Activated CD4-positive, alpha-beta T cell treated with anti-CD3 and anti-CD28 coated beads for 36 hours (primary cell): ENCODE measurements around the gene XPO1. TPM values are rescaled to one million over a fixed set of nuclear protein-coding genes. Genes with fewer than 3 reads are reported as not detected.
"Not testable (repeated sequence)": the region's sequence is repeated elsewhere in the genome, so short reads cannot be mapped to it uniquely, and the experiment has no call there.

Experiments used
- ATAC-seq: fragments of 200-7000 bp; cut with Tn5 transposase; one replicate; pipeline ENCODE4 v1.10.0; 2021; ENCODE audit warnings: mild to moderate bottlenecking, moderate library complexity
- CTCF ChIA-PET: fragments of 350-600 bp; sonication (Branson Sonifier 250); formaldehyde crosslinking; loops from one replicate; lab custom pipeline; 2021; ENCODE audit warnings: antibody characterized with exemption; lab: Charles Lee
- POLR2A ChIA-PET: fragments of 350-600 bp; sonication (Branson Sonifier 250); formaldehyde crosslinking; loops from one replicate; lab custom pipeline; 2021; ENCODE audit warnings: antibody characterized with exemption, inconsistent platforms; lab: Charles Lee
- DNase-seq: peaks from one replicate; pipeline ENCODE4 v3.0.0-alpha.2; 2020
- H3K27ac Mint-ChIP-seq: one replicate; pipeline ENCODE4 v1.8.0; 2021; ENCODE audit warnings: mixed read lengths
- H3K27me3 Mint-ChIP-seq: one replicate; pipeline ENCODE4 v1.8.0; 2021; ENCODE audit warnings: mixed read lengths
- H3K36me3 Mint-ChIP-seq: one replicate; pipeline ENCODE4 v1.8.0; 2021; ENCODE audit warnings: low read depth, mixed read lengths
- H3K4me1 Mint-ChIP-seq: one replicate; pipeline ENCODE4 v1.8.0; 2021; ENCODE audit warnings: mixed read lengths
- H3K4me3 Mint-ChIP-seq: one replicate; pipeline ENCODE4 v1.8.0; 2021; ENCODE audit warnings: mild to moderate bottlenecking, moderate library complexity, mixed read lengths
- H3K9me3 Mint-ChIP-seq: one replicate; pipeline ENCODE4 v1.8.0; 2021; ENCODE audit warnings: low read depth, mixed read lengths
- intact Hi-C, 2 experiments: fragments of 100-400 bp; cut with DNase I in 1 of 2; cut with micrococcal nuclease in 1 of 2; formaldehyde crosslinking; loops; one replicate each; pipeline versions ENCODE4 v1.14.2 to v1.15.1; 2022 to 2024; cut with DNase I, micrococcal nuclease
- total RNA-seq, 2 experiments: library from RNA; stranded (reverse); gene quantifications; one replicate each; pipeline ENCODE4 v1.2.3, GENCODE V29; 2021

Gene XPO1
- total RNA-seq, 2 experiments from 2014 or later, result 187 to 214 TPM

DNA sequence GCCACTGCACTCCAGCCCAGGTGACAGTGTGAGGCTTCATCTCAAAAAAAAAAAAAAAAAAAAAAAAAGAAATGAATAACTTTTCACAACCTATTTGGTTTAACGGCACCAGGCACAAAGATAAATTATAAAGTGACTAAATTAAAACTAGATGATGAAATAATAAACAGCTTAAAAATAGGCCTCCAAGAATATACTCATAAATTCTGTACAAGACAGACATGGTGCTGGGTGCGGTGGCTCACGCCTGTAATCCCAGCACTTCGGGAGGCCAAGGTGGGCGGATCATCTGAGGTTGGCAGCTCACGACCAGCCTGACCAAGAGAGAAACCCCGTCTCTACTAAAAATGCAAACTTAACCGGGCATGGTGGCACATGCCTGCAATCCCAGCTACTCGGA lies 87.0 kb downstream of the XPO1 start:
- Mint-ChIP-seq H3K4me1 (peaks cover 30% of the 10 kb centered on the region), H3K36me3 (peaks cover 30% of the 10 kb centered on the region), H3K27ac (no peak overlapping the region), H3K27me3 (no peaks in the 10 kb centered on the region), H3K9me3 (no peaks in the 10 kb centered on the region), H3K4me3 (no peak overlapping the region)
- no peak for ATAC-seq
- intact Hi-C loops, result no loop called here
- ChIA-PET CTCF (interaction anchor here (0.6 to 1.0 kb wide), 2 partner anchors 15 to 206 kb away, joined by 3 read pairs; no protein-coding TSS in a partner anchor), POLR2A (no interaction called here)
- no peak for DNase-seq

DNA sequence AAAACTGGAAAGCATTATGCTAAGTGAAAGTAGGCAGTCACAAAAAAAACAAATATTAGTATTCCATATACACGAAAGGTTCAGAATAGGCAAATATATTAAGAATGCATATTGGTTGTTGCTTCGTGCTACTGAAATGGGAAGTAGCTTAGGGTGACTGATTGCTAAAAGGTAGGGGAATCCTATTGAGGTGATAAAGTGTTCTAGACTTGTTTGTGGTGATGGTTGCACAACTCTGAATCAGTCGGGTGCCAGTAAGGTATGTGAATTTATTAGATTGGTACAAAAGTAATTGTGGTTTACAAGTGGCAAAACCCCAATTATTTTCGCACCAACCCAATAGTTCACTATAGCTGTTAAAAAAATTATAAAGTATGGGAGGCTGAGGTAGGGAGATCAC lies 88.0 kb downstream of the XPO1 start:
- ChIA-PET CTCF (interaction anchor here (0.8 kb wide), 1 partner anchor 67 kb away, joined by 5 read pairs; no protein-coding TSS in a partner anchor), POLR2A (interaction anchor here (0.6 kb wide), 1 partner anchor 294 kb away, joined by 3 read pairs; no protein-coding TSS in a partner anchor)
- Mint-ChIP-seq H3K4me1 (peaks cover 26% of the 10 kb centered on the region), H3K9me3 (no peaks in the 10 kb centered on the region), H3K36me3 (peaks cover 27% of the 10 kb centered on the region), H3K27ac (no peak overlapping the region), H3K27me3 (no peaks in the 10 kb centered on the region), H3K4me3 (no peak overlapping the region)
- DNase-seq, result no peak
- intact Hi-C loops, result no loop called here
- peak; percentile 33 for ATAC-seq

DNA sequence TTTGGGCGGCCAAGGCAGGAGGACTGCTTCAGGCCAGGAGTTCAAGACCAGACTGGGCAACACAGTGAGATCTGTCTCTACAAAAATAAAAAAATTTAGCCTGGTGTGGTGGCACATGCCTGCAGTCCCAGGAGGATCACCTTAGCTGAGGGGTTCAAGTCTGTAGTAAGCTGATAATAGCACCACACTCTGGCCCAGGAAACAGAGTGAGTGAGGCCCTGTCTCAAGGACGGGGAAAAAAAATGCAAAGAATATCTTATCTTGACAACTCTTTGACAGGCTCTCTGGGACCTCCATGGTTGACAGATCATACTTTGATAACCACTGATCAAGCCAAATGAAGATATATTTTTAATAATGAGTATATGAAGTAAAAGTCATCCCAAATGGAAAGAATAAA lies 89.9 kb downstream of the XPO1 start:
- Mint-ChIP-seq H3K4me3 (no peak overlapping the region), H3K9me3 (no peaks in the 10 kb centered on the region), H3K27me3 (no peaks in the 10 kb centered on the region), H3K4me1 (peaks cover 34% of the 10 kb centered on the region), H3K36me3 (peaks cover 36% of the 10 kb centered on the region), H3K27ac (no peak overlapping the region)
- CTCF ChIA-PET, result no interaction called here
- intact Hi-C loops, result no loop called here
- POLR2A ChIA-PET, result no interaction called here
- ATAC-seq (no peak), DNase-seq (no peak)

DNA sequence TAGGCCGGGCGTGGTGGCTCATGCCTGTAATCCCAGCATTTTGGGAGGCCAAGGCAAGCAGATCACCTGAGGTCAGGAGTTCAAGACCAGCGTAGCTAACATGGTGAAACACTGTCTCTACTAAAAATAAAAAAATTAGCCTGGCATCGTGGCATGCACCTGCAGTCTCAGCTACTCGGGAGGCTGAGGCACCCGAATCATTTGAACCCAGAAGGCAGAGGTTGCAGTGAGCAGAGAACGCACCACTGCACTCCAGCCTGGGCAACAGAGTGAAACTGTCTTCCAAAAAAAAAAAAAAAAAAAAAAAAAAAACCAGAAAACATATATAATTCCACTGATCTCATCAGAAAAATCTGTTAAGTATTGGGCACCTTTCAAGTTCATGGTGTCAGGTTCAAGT lies 91.2 kb downstream of the XPO1 start:
- H3K27me3 Mint-ChIP-seq, H3K9me3 Mint-ChIP-seq, H3K27ac Mint-ChIP-seq, intact Hi-C loops, H3K4me3 Mint-ChIP-seq, DNase-seq, ATAC-seq: not testable (repeated sequence)
- Mint-ChIP-seq H3K36me3 (peaks cover 33% of the 10 kb centered on the region), H3K4me1 (peaks cover 43% of the 10 kb centered on the region)
- ChIA-PET CTCF (interaction anchor here (0.6 to 1.8 kb wide), 5 partner anchors 10 to 408 kb away, joined by 3 to 8 read pairs (median 4); no protein-coding TSS in a partner anchor), POLR2A (interaction anchor here (0.6 to 1.1 kb wide), 2 partner anchors 7 to 9 kb away, joined by 3 to 5 read pairs; no protein-coding TSS in a partner anchor)

DNA sequence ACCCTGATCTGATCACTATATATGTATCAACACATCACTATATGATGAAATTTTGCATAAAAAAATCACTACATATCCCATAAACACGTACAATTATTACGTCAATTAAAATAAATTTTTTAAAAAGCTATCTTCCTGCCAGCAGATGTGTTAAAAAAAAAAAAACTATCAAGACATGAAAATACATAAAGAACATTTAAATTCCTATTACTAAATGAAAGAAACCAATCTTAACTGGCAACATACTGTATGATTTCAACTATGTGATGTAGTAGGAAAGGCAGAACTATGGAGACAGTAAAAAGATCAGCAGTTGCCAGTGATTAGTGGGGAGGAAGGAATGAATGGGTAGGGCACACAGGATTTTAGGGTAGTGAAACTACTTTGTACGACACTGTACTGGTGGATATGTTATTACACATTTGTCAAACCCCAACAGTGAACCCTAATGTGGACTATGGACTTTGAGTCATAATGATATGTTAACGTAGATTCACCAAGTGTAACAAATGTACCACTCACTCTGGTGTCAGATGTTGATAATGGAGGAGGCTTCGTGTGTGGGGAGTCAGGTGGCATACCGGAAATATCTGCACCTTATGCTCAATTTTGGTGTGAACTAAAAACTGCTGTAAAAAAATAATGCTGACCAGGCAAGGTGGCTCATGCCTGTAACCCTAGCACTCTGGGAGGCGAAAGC lies 94.7 kb downstream of the XPO1 start:
- DNase-seq (no peak), ATAC-seq (peak; percentile 86)
- CTCF ChIA-PET, result interaction anchor here (0.9 to 1.5 kb wide), 3 partner anchors 10 to 22 kb away, joined by 3 to 6 read pairs (median 4); no protein-coding TSS in a partner anchor
- H3K27me3 Mint-ChIP-seq, result no peaks in the 10 kb centered on the region
- peaks cover 31% of the 10 kb centered on the region for H3K36me3 Mint-ChIP-seq
- intact Hi-C loops, result no loop called here
- no peak overlapping the region for H3K27ac Mint-ChIP-seq
- H3K9me3 Mint-ChIP-seq, result peaks cover 3% of the 10 kb centered on the region
- H3K4me1 Mint-ChIP-seq, result peaks cover 51% of the 10 kb centered on the region
- POLR2A ChIA-PET, result no interaction called here
- no peak overlapping the region for H3K4me3 Mint-ChIP-seq

DNA sequence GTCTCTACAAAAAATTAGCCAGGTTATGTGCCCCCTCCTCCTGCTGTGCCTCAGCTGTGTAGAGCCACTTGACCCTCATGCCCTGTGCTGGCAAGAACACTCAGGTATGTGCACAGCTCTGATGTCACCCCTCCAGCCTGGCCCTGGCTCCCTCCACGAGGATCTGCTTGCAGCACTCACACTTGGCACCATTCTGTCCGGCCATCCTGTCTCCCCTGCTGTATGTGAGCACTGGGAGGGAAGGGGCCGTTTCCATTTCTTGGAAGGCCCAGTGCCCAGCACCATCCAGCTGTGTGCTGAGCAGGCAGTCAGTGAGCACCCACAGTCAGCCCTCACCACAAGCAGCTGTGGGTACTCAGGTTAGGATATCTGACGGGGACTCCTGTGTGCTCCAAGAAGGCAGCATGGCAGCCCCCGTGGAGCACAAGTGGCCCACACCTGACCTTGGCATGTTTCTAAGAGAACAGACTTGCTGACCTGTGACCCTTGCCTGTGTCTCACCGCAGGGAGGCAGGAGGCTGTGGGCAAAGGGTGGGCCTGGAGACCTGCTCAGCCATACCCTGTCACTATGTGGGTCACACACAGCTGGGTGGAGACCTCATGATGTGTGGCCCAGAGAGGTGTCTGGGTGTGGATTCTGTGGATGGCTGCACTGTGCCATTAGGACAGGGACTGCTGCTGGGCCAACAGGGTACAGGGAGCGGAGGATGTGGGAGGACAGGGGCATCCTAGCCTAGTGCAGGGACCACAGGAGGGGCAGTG lies 98.7 kb downstream of the XPO1 start:
- H3K36me3 Mint-ChIP-seq, result peaks cover 40% of the 10 kb centered on the region
- ATAC-seq, result no peak
- DNase-seq, result no peak
- H3K4me1 Mint-ChIP-seq, result peaks cover 70% of the 10 kb centered on the region
- POLR2A ChIA-PET, result interaction anchor here (0.6 kb wide), 1 partner anchor 14 kb away, joined by 3 read pairs; no protein-coding TSS in a partner anchor
- H3K27ac Mint-ChIP-seq, result no peak overlapping the region
- CTCF ChIA-PET, result interaction anchor here (1.0 to 2.1 kb wide), 4 partner anchors 13 to 53 kb away, joined by 3 to 17 read pairs (median 4); no protein-coding TSS in a partner anchor
- no peak overlapping the region for H3K4me3 Mint-ChIP-seq
- H3K9me3 Mint-ChIP-seq, result peaks cover 17% of the 10 kb centered on the region
- H3K27me3 Mint-ChIP-seq, result no peaks in the 10 kb centered on the region
- intact Hi-C loops, result no loop called here

DNA sequence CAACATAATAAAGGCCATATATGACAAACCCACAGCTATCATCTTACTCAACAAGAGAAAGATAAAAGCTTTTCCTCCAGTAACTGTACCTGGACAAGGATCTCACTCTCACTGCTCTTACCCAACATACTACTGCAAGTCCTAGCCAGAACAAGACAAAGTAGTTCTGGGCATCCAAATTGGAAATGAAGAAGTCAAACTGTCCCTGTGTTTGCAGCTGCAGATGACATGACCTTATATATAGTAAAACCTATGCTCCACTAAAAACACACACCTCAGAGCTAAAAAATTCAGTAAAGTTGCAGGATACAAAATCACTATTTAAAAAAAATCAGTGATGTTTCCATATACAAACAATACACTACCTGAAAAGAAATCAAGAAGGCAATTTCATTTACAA lies 99.5 kb downstream of the XPO1 start:
- peaks cover 17% of the 10 kb centered on the region for H3K9me3 Mint-ChIP-seq
- ATAC-seq (no peak), DNase-seq (no peak)
- H3K27ac Mint-ChIP-seq, result peak overlapping the region; percentile 7
- POLR2A ChIA-PET, result interaction anchor here (0.5 to 0.6 kb wide), 2 partner anchors 14 to 21 kb away, joined by 3 to 5 read pairs; no protein-coding TSS in a partner anchor
- CTCF ChIA-PET, result interaction anchor here (1.0 to 2.1 kb wide), 4 partner anchors 12 to 54 kb away, joined by 3 to 17 read pairs (median 4); no protein-coding TSS in a partner anchor
- intact Hi-C loops, result no loop called here
- H3K4me1 Mint-ChIP-seq, result peaks cover 72% of the 10 kb centered on the region
- no peaks in the 10 kb centered on the region for H3K27me3 Mint-ChIP-seq
- H3K36me3 Mint-ChIP-seq, result peaks cover 36% of the 10 kb centered on the region
- no peak overlapping the region for H3K4me3 Mint-ChIP-seq

DNA sequence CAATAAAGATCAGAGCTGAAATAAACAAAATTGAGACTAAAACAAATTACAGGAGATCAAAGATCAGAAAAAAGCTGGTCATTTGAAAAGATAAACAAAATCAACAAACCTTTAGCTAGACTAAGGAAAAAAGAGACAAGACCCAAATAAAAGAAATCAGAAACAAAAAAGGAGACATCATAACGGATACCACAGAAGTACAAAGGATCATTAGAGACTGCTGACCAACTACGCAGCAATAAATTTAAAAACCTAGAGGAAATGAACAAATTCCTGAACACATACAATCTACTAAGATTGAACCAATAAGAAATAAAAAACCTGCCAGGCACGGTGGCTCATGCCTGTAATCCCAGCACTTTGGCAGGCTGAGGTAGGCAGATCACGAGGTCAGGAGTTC lies 101.0 kb downstream of the XPO1 start:
- no peaks in the 10 kb centered on the region for H3K27me3 Mint-ChIP-seq
- H3K27ac Mint-ChIP-seq, result no peak overlapping the region
- ChIA-PET POLR2A (no interaction called here), CTCF (interaction anchor here (1.3 to 3.7 kb wide), 2 partner anchors 10 to 11 kb away, joined by 3 to 25 read pairs; no protein-coding TSS in a partner anchor)
- ATAC-seq (no peak), DNase-seq (no peak)
- H3K4me3 Mint-ChIP-seq, result no peak overlapping the region
- H3K9me3 Mint-ChIP-seq, result peaks cover 17% of the 10 kb centered on the region
- H3K4me1 Mint-ChIP-seq, result peaks cover 64% of the 10 kb centered on the region
- peaks cover 32% of the 10 kb centered on the region for H3K36me3 Mint-ChIP-seq
- intact Hi-C loops, result no loop called here

DNA sequence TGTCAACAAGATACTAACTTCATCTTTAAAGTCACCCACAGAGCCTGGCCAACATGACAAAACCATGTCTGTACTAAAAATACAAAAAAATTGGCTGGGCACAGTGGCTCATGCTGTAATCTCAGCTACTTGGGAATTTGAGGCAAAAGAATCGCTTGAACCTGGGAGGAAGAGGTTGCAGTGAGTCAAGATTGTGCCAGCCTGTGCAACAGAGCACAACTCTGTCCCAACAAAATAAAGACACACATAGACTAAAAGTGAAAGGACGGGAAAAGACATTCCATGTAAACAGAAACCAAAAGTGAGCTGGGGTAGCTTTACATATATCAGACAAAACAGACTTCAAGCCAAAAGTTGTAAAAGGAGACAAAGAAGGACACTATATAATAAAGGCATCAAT lies 102.1 kb downstream of the XPO1 start:
- no peak for DNase-seq
- Mint-ChIP-seq H3K27ac (peak overlapping the region; percentile 2), H3K27me3 (no peaks in the 10 kb centered on the region), H3K4me1 (peaks cover 55% of the 10 kb centered on the region), H3K4me3 (no peak overlapping the region), H3K36me3 (peaks cover 32% of the 10 kb centered on the region), H3K9me3 (peaks cover 17% of the 10 kb centered on the region)
- intact Hi-C loops, result no loop called here
- ChIA-PET POLR2A (no interaction called here), CTCF (interaction anchor here (0.8 to 3.7 kb wide), 4 partner anchors 10 to 16 kb away, joined by 3 to 25 read pairs (median 3); no protein-coding TSS in a partner anchor)
- ATAC-seq, result no peak

DNA sequence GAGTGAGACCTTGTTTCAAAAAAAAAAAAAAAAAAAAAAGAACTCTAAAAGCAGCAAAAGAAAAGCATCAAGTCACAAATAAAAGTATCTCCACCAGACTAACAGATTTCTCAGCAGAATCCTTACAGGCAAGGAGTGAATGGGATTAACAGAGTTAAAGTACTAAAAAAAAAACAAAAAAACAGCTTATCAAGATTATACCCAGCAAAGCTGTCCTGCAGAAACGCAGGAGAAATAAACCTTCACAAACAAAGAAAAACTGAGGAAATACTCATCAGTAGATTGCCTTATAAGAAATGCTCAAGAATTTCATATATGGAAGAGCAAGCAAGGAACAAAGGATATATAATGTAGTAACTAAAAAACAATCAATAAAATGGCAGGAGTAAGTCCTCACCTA lies 102.9 kb downstream of the XPO1 start:
- H3K27me3 Mint-ChIP-seq, result no peaks in the 10 kb centered on the region
- H3K9me3 Mint-ChIP-seq, result peaks cover 17% of the 10 kb centered on the region
- peaks cover 59% of the 10 kb centered on the region for H3K4me1 Mint-ChIP-seq
- H3K36me3 Mint-ChIP-seq, result peaks cover 32% of the 10 kb centered on the region
- intact Hi-C loops, result no loop called here
- no peak for DNase-seq
- H3K27ac Mint-ChIP-seq, result peak overlapping the region; percentile 14
- ATAC-seq, result no peak
- ChIA-PET CTCF (interaction anchor here (0.8 to 3.7 kb wide), 3 partner anchors 9 to 15 kb away, joined by 3 to 25 read pairs (median 4); no protein-coding TSS in a partner anchor), POLR2A (no interaction called here)
- H3K4me3 Mint-ChIP-seq, result no peak overlapping the region

DNA sequence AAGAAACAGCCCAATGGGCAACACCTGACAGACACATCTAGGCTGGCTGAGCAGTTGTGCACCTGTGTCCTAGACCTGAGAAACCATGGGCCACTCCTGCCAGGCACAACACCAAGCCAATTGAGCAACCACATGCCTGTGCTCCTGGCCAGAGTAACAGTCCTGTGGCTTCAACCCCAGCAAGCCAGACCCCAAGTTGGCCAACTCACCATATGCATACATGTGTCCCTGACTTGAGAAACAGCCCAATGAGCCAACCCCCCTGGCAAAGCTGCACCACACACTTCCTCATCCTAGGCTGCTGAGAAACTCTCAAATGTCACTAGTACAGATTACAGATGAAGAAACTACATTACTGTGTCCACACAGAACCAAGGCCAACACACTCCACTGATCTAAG lies 103.8 kb downstream of the XPO1 start:
- Mint-ChIP-seq H3K36me3 (peaks cover 28% of the 10 kb centered on the region), H3K27me3 (no peaks in the 10 kb centered on the region), H3K9me3 (peaks cover 17% of the 10 kb centered on the region), H3K4me1 (peaks cover 55% of the 10 kb centered on the region), H3K27ac (peak overlapping the region; percentile 63), H3K4me3 (no peak overlapping the region)
- ATAC-seq, result no peak
- ChIA-PET CTCF (interaction anchor here (3.7 kb wide), 1 partner anchor 8 kb away, joined by 25 read pairs; no protein-coding TSS in a partner anchor), POLR2A (no interaction called here)
- DNase-seq, result no peak
- intact Hi-C loops, result no loop called here
